GM12865 (cell line): ENCODE data around the gene KRTAP22-1.

Experiments used
- DNase-seq: peaks from one replicate; pipeline ENCODE4 v3.0.0; 2010; ENCODE audit warnings: low read depth
- H3K4me3 ChIP-seq: 2 replicates; pipeline ENCODE4 v1.5.1; 2011; ENCODE audit warnings: mild to moderate bottlenecking, low read depth, low read length, control low read depth
- CTCF ChIP-seq: IDR thresholded peaks from 2 replicates; pipeline ENCODE4 v1.5.1; 2011; ENCODE audit warnings: low read length, control low read depth, low read depth, inconsistent platforms; ENCODE audit not compliant: insufficient read depth; ENCODE audit errors: missing control alignments

The KRTAP22-1 gene

DNA sequence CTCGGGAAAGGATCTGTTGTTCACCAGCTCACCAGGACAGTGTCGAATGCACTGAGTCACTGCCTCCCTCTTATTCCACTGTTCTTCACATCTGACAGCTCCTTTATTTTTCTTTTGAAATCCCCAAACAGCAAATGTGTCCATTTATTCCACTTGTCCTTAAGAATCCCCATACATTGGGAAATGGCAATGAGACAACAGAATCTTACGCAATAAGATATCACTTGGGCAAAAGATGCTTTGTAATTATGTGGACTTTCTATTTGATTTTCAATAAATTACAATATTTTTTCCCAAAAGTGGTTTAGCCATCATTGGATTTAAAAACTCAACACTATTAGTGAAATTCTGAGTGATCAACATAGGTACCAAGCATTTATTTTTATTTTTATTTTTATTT is 37.8 kb downstream of the KRTAP22-1 start:
- no peak for DNase-seq
- H3K4me3 ChIP-seq = no peak overlapping the region
- TF ChIP-seq CTCF = no peak

- TF ChIP-seq CTCF = no peak
- no peak for DNase-seq
- no peak within 1 kb of the TSS for H3K4me3 ChIP-seq
These were observed 41.7 kb downstream of the KRTAP22-1 start, which contains the start of gene KRTAP20-3 for GRCh38 chr21:30642564-30642963. Gene KRTAP20-3 (plus strand): TSS chr21:30642864.

DNA sequence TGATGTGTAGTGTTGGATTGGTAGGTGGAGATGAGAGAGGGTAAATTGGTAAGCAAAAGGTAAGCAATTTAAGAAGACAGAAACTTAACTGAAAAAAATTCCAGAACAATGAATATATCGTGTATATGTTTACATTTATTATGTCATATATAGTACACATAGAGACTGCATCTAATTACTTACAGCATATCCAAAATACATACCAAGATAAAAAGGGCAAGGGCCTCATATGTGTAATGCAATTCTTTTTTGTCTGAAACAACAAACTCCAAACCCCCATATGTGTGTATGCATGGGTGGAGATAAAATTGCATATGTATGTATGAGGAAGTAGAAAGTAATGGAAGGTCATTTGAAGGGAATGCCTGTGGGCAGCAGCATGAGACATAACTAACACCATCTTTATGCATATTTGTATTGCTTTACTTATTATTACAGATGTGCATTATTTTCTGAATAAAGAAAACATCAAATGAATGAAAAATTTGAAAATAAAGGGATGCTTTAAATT is 46.1 kb downstream of the KRTAP22-1 start:
- TF ChIP-seq CTCF = no peak
- no peak for DNase-seq
- no peak overlapping the region for H3K4me3 ChIP-seq
